Measurements from ENCODE around the gene PPP1R9B. TPM values are rescaled to one million over a fixed set of nuclear protein-coding genes. Genes with fewer than 3 reads are reported as not detected.

The PPP1R9B gene
- polyA plus RNA-seq, 1 donor (not counting 4 experiments of a cell fraction or from before 2014, with no cell fraction given) = 16.1 TPM

- H3K4me2 ChIP-seq (ENCODE audit: control insufficient read depth, extremely low read depth, insufficient read depth, low read depth, low read length) = no peak overlapping the region
- H3K4me1 ChIP-seq (ENCODE audit: control insufficient read depth, extremely low read depth, insufficient read depth, low read length) = no peaks in the 10 kb centered on the region
- no peak for DNase-seq (ENCODE audit: low read depth, low spot score)
- dilution Hi-C loops (cut with MboI; ENCODE audit: extremely low pct_ligation_motif_present, low sequenced_read_pairs) = no loop called here
- H3K36me3 ChIP-seq (ENCODE audit: control insufficient read depth in 2 of 2, extremely low read depth in 1 of 2, insufficient read depth in 2 of 2, low read length in 2 of 2) = no peaks in the 10 kb centered on the region
- TF ChIP-seq EZH2 (IDR thresholded peaks at IDR 0.05; ENCODE audit: low read length) (no peak), CTCF (optimal IDR thresholded peaks at IDR 0.05 in 1 of 3, IDR thresholded peaks at IDR 0.05 in 1 of 3, conservative IDR thresholded peaks at IDR 0.05 in 1 of 3; ENCODE audit: extremely low read depth in 1 of 3, insufficient read depth in 2 of 3, low read length in 3 of 3) (no peak)
- no peaks in the 10 kb centered on the region for H3K9me3 ChIP-seq (ENCODE audit: control insufficient read depth, low read depth, low read length)
- no peaks in the 10 kb centered on the region for H4K20me1 ChIP-seq (ENCODE audit: control insufficient read depth, extremely low read depth, insufficient read depth, low read length)
- H3K4me3 ChIP-seq (ENCODE audit: control insufficient read depth in 2 of 3, extremely low read depth in 1 of 3, insufficient read depth in 2 of 3, low read depth in 1 of 3, low read length in 3 of 3) = no peak overlapping the region
- H2AFZ ChIP-seq (ENCODE audit: control insufficient read depth, low read length) = no peak overlapping the region
- H3K27ac ChIP-seq (ENCODE audit: control insufficient read depth, insufficient read depth, low read length) = no peak overlapping the region
- FAIRE-seq = no peak
- no peaks in the 10 kb centered on the region for H3K79me2 ChIP-seq (ENCODE audit: control insufficient read depth, insufficient read depth, low read length)
- no peaks in the 10 kb centered on the region for H3K9me1 ChIP-seq (ENCODE audit: control insufficient read depth, extremely low read depth, insufficient read depth, low read length)
- H3K9ac ChIP-seq (ENCODE audit: control insufficient read depth, extremely low read depth, insufficient read depth, low read length) = no peak overlapping the region
- H3K27me3 ChIP-seq (ENCODE audit: control insufficient read depth, extremely low read depth, insufficient read depth, low read length) = peaks cover 3% of the 10 kb centered on the region
Observed at GRCh38 chr17:50171371-50172071, 21.0 kb upstream of the PPP1R9B start.

- no peak overlapping the region for H3K4me2 ChIP-seq (ENCODE audit: control insufficient read depth, extremely low read depth, insufficient read depth, low read depth, low read length)
- no peaks in the 10 kb centered on the region for H3K4me1 ChIP-seq (ENCODE audit: control insufficient read depth, extremely low read depth, insufficient read depth, low read length)
- no peak overlapping the region for H3K4me3 ChIP-seq (ENCODE audit: control insufficient read depth in 2 of 3, extremely low read depth in 1 of 3, insufficient read depth in 2 of 3, low read depth in 1 of 3, low read length in 3 of 3)
- H3K9me1 ChIP-seq (ENCODE audit: control insufficient read depth, extremely low read depth, insufficient read depth, low read length) = no peaks in the 10 kb centered on the region
- TF ChIP-seq EZH2 (IDR thresholded peaks at IDR 0.05; ENCODE audit: low read length) = no peak
- TF ChIP-seq CTCF (optimal IDR thresholded peaks at IDR 0.05 in 1 of 3, IDR thresholded peaks at IDR 0.05 in 1 of 3, conservative IDR thresholded peaks at IDR 0.05 in 1 of 3; ENCODE audit: extremely low read depth in 1 of 3, insufficient read depth in 2 of 3, low read length in 3 of 3) = no peak
- no peaks in the 10 kb centered on the region for H3K9me3 ChIP-seq (ENCODE audit: control insufficient read depth, low read depth, low read length)
- FAIRE-seq (no peak), DNase-seq (ENCODE audit: low read depth, low spot score) (no peak)
- dilution Hi-C loops (cut with MboI; ENCODE audit: extremely low pct_ligation_motif_present, low sequenced_read_pairs) = no loop called here
- no peak overlapping the region for H3K9ac ChIP-seq (ENCODE audit: control insufficient read depth, extremely low read depth, insufficient read depth, low read length)
- no peaks in the 10 kb centered on the region for H3K36me3 ChIP-seq (ENCODE audit: control insufficient read depth in 2 of 2, extremely low read depth in 1 of 2, insufficient read depth in 2 of 2, low read length in 2 of 2)
- H3K27ac ChIP-seq (ENCODE audit: control insufficient read depth, insufficient read depth, low read length) = no peak overlapping the region
- no peaks in the 10 kb centered on the region for H4K20me1 ChIP-seq (ENCODE audit: control insufficient read depth, extremely low read depth, insufficient read depth, low read length)
- no peak overlapping the region for H2AFZ ChIP-seq (ENCODE audit: control insufficient read depth, low read length)
- H3K27me3 ChIP-seq (ENCODE audit: control insufficient read depth, extremely low read depth, insufficient read depth, low read length) = peaks cover 3% of the 10 kb centered on the region
- no peaks in the 10 kb centered on the region for H3K79me2 ChIP-seq (ENCODE audit: control insufficient read depth, insufficient read depth, low read length)
Observed at GRCh38 chr17:50170662-50171370, 20.3 kb upstream of the PPP1R9B start.
